GM19397 (cell line): ENCODE data around the gene CCRL2.

Source experiments
- ATAC-seq: cut with Tn5 transposase; IDR thresholded peaks from one replicate; pipeline ENCODE4 v1.9.1; 2021; ENCODE audit warnings: mild to moderate bottlenecking, moderate library complexity; ENCODE audit not compliant: unreplicated experiment

CCRL2 gene

GRCh38 chr3:46455231-46456115 is 48.4 kb downstream of the CCRL2 start:
- ATAC-seq: no peak

- ATAC-seq: no peak
Measured at GRCh38 chr3:46456118-46456517, 49.1 kb downstream of the CCRL2 start.
